ENCODE measurements around the gene SPPL3.

The SPPL3 gene

GRCh38 chr12:120872487-120872886 is 31.7 kb downstream of the SPPL3 start:
- no peak for DNase-seq

GRCh38 chr12:120870415-120870814 is 33.7 kb downstream of the SPPL3 start:
- no peak for DNase-seq

GRCh38 chr12:120869376-120869775 is 34.8 kb downstream of the SPPL3 start:
- no peak for DNase-seq

- DNase-seq, result no peak
These were observed 38.0 kb downstream of the SPPL3 start for GRCh38 chr12:120866108-120866507.

GRCh38 chr12:120865098-120865497 is 39.1 kb downstream of the SPPL3 start:
- DNase-seq, result no peak

GRCh38 chr12:120862664-120863063 is 41.5 kb downstream of the SPPL3 start:
- DNase-seq, result no peak

GRCh38 chr12:120861074-120861795 is 42.9 kb downstream of the SPPL3 start:
- DNase-seq, result no peak

- DNase-seq, result no peak
These were observed 45.7 kb downstream of the SPPL3 start for GRCh38 chr12:120858306-120859088.

GRCh38 chr12:120856980-120857379 is 47.2 kb downstream of the SPPL3 start:
- DNase-seq, result no peak

GRCh38 chr12:120855823-120856588 is 48.2 kb downstream of the SPPL3 start:
- no peak for DNase-seq

GRCh38 chr12:120854804-120855203 is 49.4 kb downstream of the SPPL3 start:
- no peak for DNase-seq

- DNase-seq, result no peak
These were observed 51.0 kb downstream of the SPPL3 start for GRCh38 chr12:120853188-120853587.

- no peak for DNase-seq
These were observed 52.2 kb downstream of the SPPL3 start for GRCh38 chr12:120851944-120852343.

- DNase-seq, result no peak
These were observed 52.7 kb downstream of the SPPL3 start for GRCh38 chr12:120851444-120851843.

GRCh38 chr12:120849765-120850164 is 54.4 kb downstream of the SPPL3 start:
- DNase-seq, result no peak

- DNase-seq, result no peak
These were observed 56.3 kb downstream of the SPPL3 start for GRCh38 chr12:120847814-120848213.

- DNase-seq, result no peak
These were observed 56.8 kb downstream of the SPPL3 start for GRCh38 chr12:120847392-120847791.

GRCh38 chr12:120846721-120847120 is 57.4 kb downstream of the SPPL3 start:
- DNase-seq, result no peak

- DNase-seq, result no peak
These were observed 58.5 kb downstream of the SPPL3 start for GRCh38 chr12:120845696-120846095.

GRCh38 chr12:120844768-120845449 is 59.2 kb downstream of the SPPL3 start:
- no peak for DNase-seq

GRCh38 chr12:120844297-120844696 is 59.9 kb downstream of the SPPL3 start:
- DNase-seq, result no peak

- no peak for DNase-seq
These were observed 60.7 kb downstream of the SPPL3 start for GRCh38 chr12:120843472-120843871.

- DNase-seq, result no peak
These were observed 61.6 kb downstream of the SPPL3 start for GRCh38 chr12:120842595-120842994.
